Psoas muscle (tissue), 8 donors: ENCODE results near the gene ACR. TPM values are rescaled to one million over a fixed set of nuclear protein-coding genes. Genes with fewer than 3 reads are reported as not detected.

Experiments used
- ATAC-seq, 4 donors: fragments of 200-7000 bp; cut with Tn5 transposase; one replicate each; pipeline ENCODE4 v1.9.1; 2020; ENCODE audit warnings: moderate library complexity in 3 of 4, mild to moderate bottlenecking in 2 of 4
- DNase-seq, 2 donors: peaks; one replicate each; pipeline ENCODE4 v3.0.0-alpha.2; 2020
- H3K27ac ChIP-seq: fragments of 200-600 bp; one replicate; pipeline ENCODE4 v1.8.0; 2022
- H3K27me3 ChIP-seq, 3 donors: fragments of 200-600 bp in 1 of 3; one replicate each; pipeline versions ENCODE4 v1.6.1 to v1.8.0; 2013 to 2022; ENCODE audit warnings: low read length in 2 of 3, mild to moderate bottlenecking in 2 of 3, moderate library complexity in 1 of 3; ENCODE audit not compliant: insufficient read depth in 3 of 3
- H3K36me3 ChIP-seq, 2 donors: fragments of 200-600 bp in 1 of 2; one replicate each; pipeline versions ENCODE4 v1.6.1 to v1.8.0; 2013 to 2022; ENCODE audit warnings: low read depth in 1 of 2, mild to moderate bottlenecking in 1 of 2, moderate library complexity in 1 of 2; ENCODE audit not compliant: insufficient read depth in 1 of 2
- H3K4me1 ChIP-seq: fragments of 200-600 bp; one replicate; pipeline ENCODE4 v1.8.0; 2022
- H3K4me3 ChIP-seq: fragments of 200-600 bp; one replicate; pipeline ENCODE4 v1.8.0; 2022; ENCODE audit warnings: mild to moderate bottlenecking
- H3K9me3 ChIP-seq: fragments of 200-600 bp; one replicate; pipeline ENCODE4 v1.8.0; 2022
- CTCF ChIP-seq: fragments of 200-600 bp; IDR thresholded peaks from one replicate; pipeline ENCODE4 v1.8.0; 2022; ENCODE audit warnings: antibody characterized with exemption
- WGBS, 3 donors: extraction: QIAGEN DNeasy Blood & Tissue Kit; methylation state at CpG; one replicate each; pipeline versions ENCODE4 v1.1.6 to v1.1.7; 2013; 5-methylcytosine and 5-hydroxymethylcytosine counted together
- intact Hi-C, 2 donors: fragments of 100-400 bp; cut with DNase I; formaldehyde crosslinking; loops; one replicate each; pipeline versions ENCODE4 v1.11.0 to v1.14.2; 2022
- polyA plus RNA-seq, 3 donors: library from polyadenylated mRNA; stranded (reverse); fragments of 200-250 nt; gene quantifications; one replicate each; pipeline ENCODE4 v1.2.3, GENCODE V29; 2013
- total RNA-seq, 4 donors: library from RNA; stranded (reverse); fragmentation: NEBNext Ultra II Directional in 2 of 4; extraction: Animal tissue kit (Norgen Biotek cat#: 25700) in 2 of 4; gene quantifications; one replicate each; pipeline versions ENCODE4 v1.2.1 to v1.2.4, GENCODE V29; 2021 to 2023
- donor health status: healthy with polysubstance abuse.
- donor health status: DM: no; HTN: no; CAD: no; lungs with moderate emphysema.
- donor health status: Bipolar disorder and iron deficiency.
- donor health status: healthy.
- donor health status: DM: yes; HTN: yes; CAD: no.
- donor health status: DM: no; HTN: no; CAD: no.
- donor health status: DM: no; HTN: no; CAD: no.
- donor health status: DM: yes; HTN: yes; CAD: no.

ACR gene
- total and polyA plus RNA-seq, 7 donors = 0.10 to 0.82 (median 0.26) TPM; not detected in 2

GRCh38 chr22:50705219-50705691, 32.7 kb upstream of the ACR start:
- H3K27ac ChIP-seq = no peak overlapping the region
- intact Hi-C loops = no loop called here
- 47 to 49% (median 48%) methylated on average over 16 to 23 of the region's 23 CpGs for WGBS, 3 donors
- no peaks in the 10 kb centered on the region for H3K9me3 ChIP-seq
- peaks cover 0 to 3% of the 10 kb centered on the region in 2 donors for H3K36me3 ChIP-seq
- ATAC-seq = peak in 2 of 4 donors; percentile 12 to 27
- H3K4me1 ChIP-seq = no peaks in the 10 kb centered on the region
- peak in 1 of 2 donors; percentile 61 for DNase-seq
- H3K4me3 ChIP-seq = no peak overlapping the region
- TF ChIP-seq CTCF = no peak
- no peaks in the 10 kb centered on the region for H3K27me3 ChIP-seq

GRCh38 chr22:50705851-50706351, 32.1 kb upstream of the ACR start:
- intact Hi-C loops = loop anchor here in 1 of 2 donors (2.0 kb wide), 1 partner anchor 67 kb away; no protein-coding TSS in a partner anchor
- DNase-seq (peak in 1 of 2 donors; percentile 33), ATAC-seq (no peak)
- no peaks in the 10 kb centered on the region for H3K9me3 ChIP-seq
- H3K4me1 ChIP-seq = no peaks in the 10 kb centered on the region
- 89 to 93% (median 91%) methylated on average over 22 to 27 of the region's 27 CpGs for WGBS, 3 donors
- no peaks in the 10 kb centered on the region for H3K27me3 ChIP-seq
- peaks cover 0 to 3% of the 10 kb centered on the region in 2 donors for H3K36me3 ChIP-seq
- no peak for TF ChIP-seq CTCF
- H3K27ac ChIP-seq = no peak overlapping the region
- H3K4me3 ChIP-seq = no peak overlapping the region

- TF ChIP-seq CTCF = no peak
- H3K27me3 ChIP-seq = no peaks in the 10 kb centered on the region
- no peaks in the 10 kb centered on the region for H3K4me1 ChIP-seq
- no peak overlapping the region for H3K27ac ChIP-seq
- 90 to 92% (median 90%) methylated on average over 14 of the region's 14 CpGs for WGBS, 3 donors
- no peak for ATAC-seq
- intact Hi-C loops = loop anchor here in 1 of 2 donors (2.0 kb wide), 1 partner anchor 68 kb away; no protein-coding TSS in a partner anchor
- H3K4me3 ChIP-seq = no peak overlapping the region
- peaks cover 0 to 3% of the 10 kb centered on the region in 2 donors for H3K36me3 ChIP-seq
- peak in 1 of 2 donors; percentile 13 for DNase-seq
- no peaks in the 10 kb centered on the region for H3K9me3 ChIP-seq
Observed at GRCh38 chr22:50706481-50707125, 31.4 kb upstream of the ACR start.

GRCh38 chr22:50708474-50708873, 29.5 kb upstream of the ACR start:
- ATAC-seq = no peak
- intact Hi-C loops = no loop called here
- no peak for DNase-seq

More at GRCh38 chr22:50708474-50708873, 29.5 kb upstream of the ACR start:
- Histone ChIP-seq H3K27ac (no peak overlapping the region), H3K36me3 (peaks cover 0 to 3% of the 10 kb centered on the region in 2 donors), H3K4me1 (no peaks in the 10 kb centered on the region), H3K27me3 (no peaks in the 10 kb centered on the region), H3K4me3 (no peak overlapping the region), H3K9me3 (no peaks in the 10 kb centered on the region)
- TF ChIP-seq CTCF = no peak
- 95 to 98% (median 97%) methylated on average over 3 of the region's 3 CpGs for WGBS, 3 donors
